Measurements from ENCODE around the gene CENPB. TPM values are rescaled to one million over a fixed set of nuclear protein-coding genes. Genes with fewer than 3 reads are reported as not detected.

The CENPB gene
- total and polyA plus RNA-seq, 2 experiments from 2014 or later = 4.5 to 134 TPM

DNA sequence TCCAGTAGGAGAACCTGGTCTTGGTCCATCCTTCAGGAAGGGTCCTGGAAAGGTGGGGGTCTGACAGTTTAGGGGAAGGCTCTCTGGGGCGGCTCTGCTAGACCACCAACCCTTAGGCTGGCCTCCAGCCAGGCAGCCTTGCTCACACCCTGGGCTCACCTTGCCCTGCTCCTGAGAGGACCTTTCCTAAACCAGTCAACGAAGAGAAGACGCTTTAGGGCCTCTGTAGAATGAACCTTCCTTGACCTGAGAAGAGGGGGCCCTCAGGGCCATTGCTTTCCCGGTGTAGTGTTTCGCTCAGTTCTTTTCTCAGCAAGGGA, 10.6 kb upstream of the CENPB start:
- 70 to 74% methylated on average over 5 of the region's 5 CpGs for WGBS, 2 experiments (ENCODE audit: low coverage in 1 of 2, low lambda C conversion rate in 2 of 2, missing lambda C conversion rate in 2 of 2)

DNA sequence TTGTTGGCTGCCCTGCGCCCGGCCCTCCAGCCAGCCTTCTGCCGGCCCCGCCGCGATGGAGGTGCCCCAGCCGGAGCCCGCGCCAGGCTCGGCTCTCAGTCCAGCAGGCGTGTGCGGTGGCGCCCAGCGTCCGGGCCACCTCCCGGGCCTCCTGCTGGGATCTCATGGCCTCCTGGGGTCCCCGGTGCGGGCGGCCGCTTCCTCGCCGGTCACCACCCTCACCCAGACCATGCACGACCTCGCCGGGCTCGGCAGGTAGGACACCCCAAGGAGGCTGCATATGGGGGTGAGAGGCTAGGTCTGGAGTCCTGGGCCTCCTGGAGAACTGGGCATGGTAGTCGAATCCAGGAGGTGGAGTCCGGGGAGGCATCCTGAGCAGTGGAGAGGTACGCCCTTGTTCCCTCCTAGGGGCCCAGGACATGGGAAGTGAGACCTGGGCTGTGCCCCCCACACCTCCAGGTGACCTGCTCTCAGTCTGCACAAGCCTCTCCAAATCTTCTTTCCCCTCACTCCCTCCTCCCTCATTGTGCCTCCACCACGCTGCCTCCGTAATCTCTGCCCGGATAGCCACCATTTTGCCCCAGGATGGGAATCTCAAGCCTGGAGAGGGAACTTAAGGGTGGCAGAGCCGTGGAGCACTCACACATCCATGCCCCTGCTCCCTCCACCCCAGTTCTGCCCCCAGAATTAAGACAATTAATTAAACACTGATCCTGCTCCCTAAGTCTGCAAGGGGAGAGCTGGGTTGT, 10.1 kb upstream of the CENPB start:
- H3K27ac ChIP-seq = peak overlapping the region; percentile 28; the same call in 1 of the 2 replicates
- peak overlapping the region; percentile 85 for H3K4me3 ChIP-seq
- no peak overlapping the region for H2AFZ ChIP-seq
- DNase-seq = no peak
- H3F3A ChIP-seq (ENCODE audit: insufficient read depth) = no peaks in the 10 kb centered on the region
- no peaks in the 10 kb centered on the region for H3K9me2 ChIP-seq (ENCODE audit: insufficient read depth)
- in situ Hi-C loops (cut with MboI) = no loop called here
- H3K9me3 ChIP-seq (ENCODE audit: low read depth) = no peaks in the 10 kb centered on the region
- no peaks in the 10 kb centered on the region for H4K20me1 ChIP-seq (ENCODE audit: insufficient read depth)
- H3K4me1 ChIP-seq (ENCODE audit: insufficient read depth) = 0 out of 2 replicates have a peak, but pooled peaks cover 12% of the 10 kb centered on the region
- peaks cover 41% of the 10 kb centered on the region for H3K79me2 ChIP-seq (ENCODE audit: insufficient read depth)
- no peaks in the 10 kb centered on the region for H3K27me3 ChIP-seq (replicated peaks; ENCODE audit: insufficient read depth)
- H3K9ac ChIP-seq = peak overlapping the region; percentile 94
- peak overlapping the region; percentile 75 for H3K4me2 ChIP-seq (ENCODE audit: unreplicated experiment)
- TF ChIP-seq EZH2 (IDR thresholded peaks at IDR 0.05; ENCODE audit: insufficient read depth, poor library complexity, severe bottlenecking) (no peak), EZH2phosphoT487 (IDR thresholded peaks at IDR 0.05; ENCODE audit: insufficient read depth, low read depth) (no peak)
- WGBS, 2 experiments (ENCODE audit: low coverage in 1 of 2, low lambda C conversion rate in 2 of 2, missing lambda C conversion rate in 2 of 2) = 4 to 6% methylated on average over 30 to 33 of the region's 33 CpGs
- no peaks in the 10 kb centered on the region; the same call in 1 of the 2 replicates for H3K36me3 ChIP-seq (ENCODE audit: low read depth)

More for the DNA sequence above, 10.6 kb upstream of the CENPB start:
- Histone ChIP-seq H3K4me3 (peak overlapping the region; percentile 85), H3K9ac (peak overlapping the region; percentile 94), H3F3A (ENCODE audit: insufficient read depth) (no peaks in the 10 kb centered on the region), H2AFZ (no peak overlapping the region), H3K9me2 (ENCODE audit: insufficient read depth) (no peaks in the 10 kb centered on the region), H3K79me2 (ENCODE audit: insufficient read depth) (peaks cover 41% of the 10 kb centered on the region), H3K36me3 (ENCODE audit: low read depth) (no peaks in the 10 kb centered on the region; the same call in 1 of the 2 replicates), H3K27ac (no peak overlapping the region), H4K20me1 (ENCODE audit: insufficient read depth) (no peaks in the 10 kb centered on the region), H3K4me1 (ENCODE audit: insufficient read depth) (0 out of 2 replicates have a peak, but pooled peaks cover 12% of the 10 kb centered on the region), H3K4me2 (ENCODE audit: unreplicated experiment) (peak overlapping the region; percentile 75), H3K27me3 (replicated peaks; ENCODE audit: insufficient read depth) (no peaks in the 10 kb centered on the region), H3K9me3 (ENCODE audit: low read depth) (no peaks in the 10 kb centered on the region)
- TF ChIP-seq EZH2 (IDR thresholded peaks at IDR 0.05; ENCODE audit: insufficient read depth, poor library complexity, severe bottlenecking) (no peak), EZH2phosphoT487 (IDR thresholded peaks at IDR 0.05; ENCODE audit: insufficient read depth, low read depth) (no peak)
- DNase-seq = no peak
- in situ Hi-C loops (cut with MboI) = no loop called here

DNA sequence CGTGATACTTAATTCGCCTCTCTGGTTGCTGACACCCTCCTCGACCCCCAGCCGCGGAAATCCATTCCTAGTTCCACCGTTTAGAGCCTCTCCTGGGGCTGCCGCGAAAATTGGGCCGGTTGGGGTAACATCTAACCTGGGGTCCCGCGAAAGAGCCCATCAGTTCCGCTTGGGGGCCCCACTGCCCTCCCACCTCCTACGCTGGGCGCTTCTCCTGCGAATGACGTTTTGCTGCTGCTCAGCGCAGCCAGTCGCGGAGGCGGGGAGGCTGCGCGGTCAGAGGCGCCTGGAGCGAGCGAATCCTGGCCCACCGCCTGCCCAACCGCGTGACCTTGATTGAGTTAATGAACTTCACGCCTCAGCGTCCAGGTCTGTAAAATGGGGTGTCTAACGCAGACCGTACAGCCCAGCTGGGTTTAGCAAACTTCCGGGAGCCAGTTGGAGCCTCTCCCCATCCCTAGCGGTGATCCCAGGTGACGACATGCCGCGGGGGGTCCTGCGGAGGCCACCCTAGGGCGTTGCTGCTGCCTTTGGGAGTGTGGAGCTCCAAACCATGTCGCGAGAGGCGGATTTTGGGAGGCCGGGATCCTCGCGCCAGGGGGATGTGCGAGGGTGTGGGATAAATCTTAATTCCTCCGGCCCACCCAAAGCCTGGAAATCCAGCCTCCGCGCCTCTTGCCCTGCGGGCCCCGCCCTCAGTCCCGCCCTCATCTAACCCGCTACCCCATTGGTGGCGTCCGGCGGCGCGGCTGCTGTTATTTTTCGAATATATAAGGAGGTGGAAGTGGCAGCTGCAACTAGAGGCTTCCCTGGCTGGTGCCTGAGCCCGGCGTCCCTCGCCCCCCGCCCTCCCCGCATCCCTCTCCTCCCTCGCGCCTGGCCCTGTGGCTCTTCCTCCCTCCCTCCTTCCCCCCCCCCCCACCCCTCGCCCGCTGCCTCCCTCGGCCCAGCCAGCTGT, 9.2 kb upstream of the CENPB start, which contains the start of gene CDC25B:
Gene CDC25B, plus strand, starts transcription at position 800 of the 958 bp plus-strand sequence. CDS start 222 bp downstream, outside the sequence.
- Histone ChIP-seq H3K27ac (peak within 1 kb of the TSS; percentile 98), H3K4me3 (peak within 1 kb of the TSS; percentile 85), H3K27me3 (replicated peaks; ENCODE audit: insufficient read depth) (no peaks in the 10 kb centered on the region), H3K9ac (peak within 1 kb of the TSS; percentile 94), H4K20me1 (ENCODE audit: insufficient read depth) (no peaks in the 10 kb centered on the region), H3K36me3 (ENCODE audit: low read depth) (no peaks in the 10 kb centered on the region; the same call in 1 of the 2 replicates), H3K79me2 (ENCODE audit: insufficient read depth) (peaks cover 41% of the 10 kb centered on the region), H2AFZ (peak within 1 kb of the TSS; percentile 83), H3K9me3 (ENCODE audit: low read depth) (no peaks in the 10 kb centered on the region), H3K4me1 (ENCODE audit: insufficient read depth) (0 out of 2 replicates have a peak, but pooled peaks cover 12% of the 10 kb centered on the region), H3K9me2 (ENCODE audit: insufficient read depth) (no peaks in the 10 kb centered on the region), H3F3A (ENCODE audit: insufficient read depth) (no peaks in the 10 kb centered on the region), H3K4me2 (ENCODE audit: unreplicated experiment) (peak within 1 kb of the TSS; percentile 86)
- peak; percentile 97 for DNase-seq
- 1% methylated on average over 48 to 67 of the region's 69 CpGs for WGBS, 2 experiments (ENCODE audit: low coverage in 1 of 2, low lambda C conversion rate in 2 of 2, missing lambda C conversion rate in 2 of 2)
- TF ChIP-seq EZH2 (IDR thresholded peaks at IDR 0.05; ENCODE audit: insufficient read depth, poor library complexity, severe bottlenecking) = no peak
- no peak for TF ChIP-seq EZH2phosphoT487 (IDR thresholded peaks at IDR 0.05; ENCODE audit: insufficient read depth, low read depth)
- in situ Hi-C loops (cut with MboI) = no loop called here

Data from GM23248 (cell line).